ENCODE data around the gene TAS2R38.

TAS2R38 gene

DNA sequence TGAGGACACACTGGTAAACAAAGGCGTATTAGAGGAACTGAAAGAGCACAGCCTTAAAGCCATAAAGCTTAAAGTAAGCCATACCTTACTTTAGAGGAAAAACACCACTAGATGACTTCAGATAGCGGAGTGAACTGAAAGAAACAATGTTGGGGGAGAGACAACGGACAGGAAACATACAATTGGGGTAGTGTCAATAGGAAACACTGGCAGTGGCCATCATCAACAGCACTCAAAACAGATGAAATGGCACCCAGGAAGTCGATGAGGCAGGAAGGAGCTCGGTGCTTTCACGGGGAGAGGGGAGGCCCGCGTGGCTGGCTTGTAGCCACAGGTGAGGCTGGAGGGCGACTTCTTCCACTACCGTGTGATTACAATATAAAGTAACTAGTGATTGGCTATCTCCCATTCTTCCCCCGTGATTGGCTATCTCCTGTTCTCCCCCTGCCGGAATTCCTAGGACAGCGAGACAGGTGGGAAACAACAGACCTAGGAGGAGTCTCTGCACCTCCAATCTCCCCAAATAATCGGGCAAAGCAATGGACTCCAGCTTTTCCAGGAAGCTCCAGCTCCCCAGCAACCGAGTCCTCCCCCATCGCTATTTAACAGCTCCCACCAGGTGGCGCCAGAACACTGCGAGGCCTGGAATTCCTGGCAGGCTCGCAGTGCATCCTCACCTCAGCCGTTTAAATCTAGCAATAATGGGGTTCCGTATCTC, 2.4 kb upstream of the TAS2R38 start:
- DNase-seq, result peak; percentile 8

DNA sequence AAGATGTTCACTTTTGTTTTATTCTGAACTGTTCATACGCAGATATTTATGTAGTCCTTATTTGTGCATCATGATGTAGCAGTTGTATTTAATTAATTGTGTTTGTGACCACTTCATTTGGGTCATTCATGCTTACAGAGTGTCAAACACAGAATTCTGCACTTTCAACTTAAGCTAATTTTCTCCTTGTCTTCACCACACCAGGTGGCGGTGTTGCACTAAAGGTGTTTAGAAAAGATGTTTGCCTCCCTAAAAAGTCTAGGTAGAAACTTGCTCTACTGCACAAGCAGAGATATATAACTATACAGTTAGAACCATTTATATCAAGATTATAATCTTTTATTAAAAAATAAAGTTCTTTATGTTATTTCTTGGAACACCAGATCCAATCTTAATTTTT, 1.3 kb upstream of the TAS2R38 start:
- DNase-seq, result no peak

DNA sequence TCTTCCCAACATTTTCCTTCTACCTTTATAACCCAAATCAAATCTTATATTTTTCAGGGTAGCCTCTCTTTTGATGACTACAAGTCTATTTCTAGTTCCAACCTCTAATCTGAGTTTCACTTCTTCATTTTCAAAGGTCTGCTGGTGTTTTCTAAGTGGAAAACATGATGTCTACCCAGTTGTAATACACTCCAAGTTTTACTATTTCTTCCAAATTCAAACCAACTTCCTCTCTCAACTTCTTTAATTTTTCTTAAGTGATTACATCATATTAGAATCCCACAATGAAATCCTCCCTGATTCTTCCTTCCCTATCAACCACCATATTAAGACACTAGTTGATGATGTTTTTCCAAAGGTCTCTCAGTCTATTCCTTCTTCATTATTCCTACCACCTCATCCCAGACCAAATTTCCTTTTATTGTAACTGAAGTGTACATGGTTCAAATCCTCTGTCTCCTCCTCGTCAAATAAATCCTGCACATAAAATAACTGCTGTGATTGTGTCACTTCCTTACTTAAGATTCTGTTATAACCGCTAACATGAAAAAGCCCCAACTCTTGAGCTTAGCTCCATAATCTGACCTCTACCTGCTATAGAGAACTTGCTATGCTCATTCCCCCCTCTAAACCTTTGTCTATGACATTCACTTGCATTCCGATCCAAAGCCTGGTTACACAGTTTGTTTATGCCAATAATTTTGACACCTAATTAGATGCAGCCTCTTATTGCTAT, 12.7 kb downstream of the TAS2R38 start:
- no peak for DNase-seq

DNA sequence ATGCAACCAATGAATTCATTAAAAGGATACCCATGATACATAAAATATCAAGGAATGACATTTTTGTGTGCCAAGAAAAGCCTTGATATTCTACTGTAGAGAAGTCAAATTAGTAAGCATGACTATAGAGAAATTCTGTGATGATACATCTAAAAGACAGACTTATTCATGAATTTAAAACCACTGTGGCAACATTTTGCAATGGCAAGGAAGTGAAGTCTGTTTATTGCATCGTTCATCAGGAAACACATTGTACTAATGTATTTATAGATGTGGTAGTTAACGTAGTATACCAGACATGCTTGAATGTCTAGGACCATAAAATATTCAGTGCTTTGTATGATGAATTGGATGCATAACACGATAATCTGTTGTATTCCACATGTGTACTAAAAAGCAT, 17.5 kb downstream of the TAS2R38 start:
- no peak for DNase-seq

DNA sequence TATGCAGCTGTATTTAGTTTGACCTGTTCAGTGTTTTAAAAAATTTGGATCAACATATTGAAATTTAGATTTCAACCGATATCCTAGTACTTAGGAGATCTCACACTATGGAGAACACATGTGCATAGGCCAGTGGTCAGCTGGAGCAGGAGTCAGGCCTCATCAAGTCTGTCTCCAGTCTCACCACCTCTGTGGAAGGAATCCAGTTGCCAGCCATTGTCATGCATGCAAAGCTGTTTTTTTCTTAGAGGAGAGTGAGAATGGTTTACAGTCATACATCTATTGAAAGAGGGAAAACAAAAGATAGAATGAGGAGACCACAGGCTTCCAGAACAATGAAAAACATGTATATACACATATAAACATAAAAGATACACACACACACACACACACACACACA, 19.2 kb downstream of the TAS2R38 start:
- no peak for DNase-seq

DNA sequence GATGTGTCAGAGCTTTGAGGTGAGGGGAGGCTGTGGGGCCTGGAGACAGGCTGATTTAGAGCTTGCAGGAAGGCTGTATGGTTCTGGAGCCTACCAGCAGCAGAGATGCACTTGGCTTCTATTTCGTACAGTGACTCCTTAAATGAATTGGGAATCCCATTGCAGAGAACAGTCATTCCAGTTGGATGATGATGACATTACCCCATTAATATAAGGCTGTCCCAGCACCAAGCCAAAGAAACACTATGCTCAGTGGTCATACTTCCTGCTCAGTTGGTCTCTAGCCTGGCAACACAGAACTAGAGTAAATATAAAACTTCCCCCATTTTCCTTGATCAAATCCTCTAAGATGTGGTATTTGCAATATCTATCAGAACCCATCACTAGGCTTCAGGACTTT, 21.1 kb downstream of the TAS2R38 start:
- no peak for DNase-seq

DNA sequence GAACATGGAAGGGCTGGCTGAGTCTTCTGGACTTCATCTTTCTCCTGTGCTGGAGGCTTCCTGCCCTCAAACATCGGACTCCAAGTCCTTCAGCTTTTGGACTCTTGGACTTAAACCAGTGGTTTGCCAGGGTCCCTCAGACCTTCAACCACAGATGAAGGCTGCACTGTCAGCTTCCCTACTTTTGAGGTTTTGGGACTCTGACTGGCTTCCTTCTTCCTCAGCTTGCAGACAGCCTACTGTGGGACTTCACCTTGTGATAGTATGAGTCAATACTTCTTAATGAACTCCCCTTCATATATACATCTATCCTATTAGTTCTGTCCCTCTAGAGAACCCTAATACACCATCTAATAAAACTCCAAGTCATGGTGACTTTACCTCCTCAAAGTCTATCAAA, 22.8 kb downstream of the TAS2R38 start:
- DNase-seq, result no peak

DNA sequence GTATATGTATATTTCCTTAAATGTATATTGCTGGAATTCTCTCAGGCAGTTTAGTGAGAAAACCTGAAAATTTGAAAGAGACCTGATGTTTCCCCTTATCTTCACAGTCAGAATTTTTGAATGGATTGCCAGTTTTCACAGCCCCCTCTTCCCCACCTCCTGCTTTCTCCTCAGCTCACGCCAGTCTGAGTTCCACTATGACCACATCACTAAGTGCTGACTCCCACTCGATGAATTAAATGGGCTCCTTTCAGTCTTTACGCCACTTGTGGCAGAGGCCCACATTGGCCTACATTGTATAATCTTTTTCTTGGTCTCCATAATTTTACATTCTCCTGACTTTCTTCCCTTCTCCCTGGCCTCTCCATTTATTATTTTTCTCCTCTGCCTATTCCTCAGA, 23.7 kb downstream of the TAS2R38 start:
- no peak for DNase-seq

DNA sequence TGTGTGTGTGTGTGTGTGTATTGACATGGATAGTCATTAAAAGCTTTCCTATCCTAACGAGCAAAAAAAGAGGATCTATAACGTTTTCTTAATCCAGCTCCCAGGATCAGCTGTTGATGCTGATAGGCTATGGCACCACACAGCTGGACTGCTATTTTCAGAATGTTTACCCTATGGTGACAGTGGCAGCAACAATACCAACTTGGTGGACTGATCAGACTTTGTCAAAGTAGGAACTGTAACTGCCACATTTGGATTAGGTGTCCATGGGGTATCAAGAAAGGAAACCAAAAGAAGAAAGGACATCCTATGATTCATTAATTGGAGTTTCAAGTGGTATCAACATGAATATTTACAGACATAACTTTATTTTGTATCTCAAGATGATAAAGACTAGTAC, 24.1 kb downstream of the TAS2R38 start:
- DNase-seq, result no peak

DNA sequence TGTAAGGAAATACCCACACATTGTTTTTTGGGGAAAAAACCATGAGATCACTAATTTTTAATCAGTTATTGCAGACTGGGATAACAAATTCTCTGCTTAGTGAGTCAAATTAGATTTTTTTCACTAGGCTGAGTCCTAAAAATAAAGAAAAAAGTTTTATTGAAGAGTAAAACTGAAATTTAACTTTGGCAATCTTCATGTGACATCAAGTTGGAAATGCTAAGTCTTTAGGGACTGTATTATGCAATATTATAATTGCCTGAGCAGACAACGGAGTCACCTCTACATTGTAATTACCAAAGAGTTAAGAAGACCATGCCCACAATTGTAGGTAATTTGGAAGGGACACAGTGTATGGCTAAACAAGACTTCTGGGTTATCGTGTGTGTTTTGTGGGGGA, 24.6 kb downstream of the TAS2R38 start:
- no peak for DNase-seq

DNA sequence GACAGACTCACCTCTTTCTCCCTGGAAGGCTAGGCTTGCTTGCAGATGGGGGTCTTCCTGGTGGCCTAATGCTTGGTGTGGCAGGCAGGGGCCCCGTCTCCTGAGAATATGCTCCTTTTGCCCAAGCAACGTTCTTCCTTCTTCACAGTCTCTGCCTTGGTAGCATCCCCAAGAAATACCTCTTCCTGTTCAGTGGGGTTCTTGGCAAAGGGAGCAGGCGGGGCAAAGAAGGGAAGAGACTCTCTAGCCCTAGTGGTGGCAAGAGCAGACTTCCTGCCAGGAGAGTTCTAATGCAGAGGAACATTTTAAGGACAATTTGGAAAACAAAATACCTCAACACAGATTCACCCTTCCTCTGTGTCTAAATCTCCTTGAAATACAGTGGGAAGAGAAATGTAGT, 26.8 kb downstream of the TAS2R38 start, which contains the start of gene CLEC5A:
CLEC5A (minus strand) TSS at position 179 of the 400 bp plus-strand sequence. CDS start 682 bp downstream, outside the sequence.
- DNase-seq, result no peak

DNA sequence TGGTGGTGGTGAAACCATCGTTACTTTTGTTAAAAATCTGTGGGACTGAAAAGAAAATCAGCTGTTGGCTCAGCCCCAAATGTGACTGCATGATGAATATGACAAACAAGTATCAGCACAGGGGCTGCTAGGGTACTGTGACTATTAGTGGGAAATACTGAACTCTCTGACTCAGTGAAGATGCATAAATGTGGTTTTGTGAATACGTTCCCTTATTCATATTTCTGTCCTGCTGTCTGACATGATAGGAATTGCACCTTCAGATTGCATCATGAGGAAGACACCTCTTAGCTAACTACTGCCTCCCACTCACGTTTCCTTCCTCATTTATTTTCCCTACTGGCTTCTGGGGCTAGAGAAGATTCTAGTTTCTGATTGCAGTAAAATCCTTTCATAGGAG, 28.2 kb downstream of the TAS2R38 start:
- no peak for DNase-seq

DNA sequence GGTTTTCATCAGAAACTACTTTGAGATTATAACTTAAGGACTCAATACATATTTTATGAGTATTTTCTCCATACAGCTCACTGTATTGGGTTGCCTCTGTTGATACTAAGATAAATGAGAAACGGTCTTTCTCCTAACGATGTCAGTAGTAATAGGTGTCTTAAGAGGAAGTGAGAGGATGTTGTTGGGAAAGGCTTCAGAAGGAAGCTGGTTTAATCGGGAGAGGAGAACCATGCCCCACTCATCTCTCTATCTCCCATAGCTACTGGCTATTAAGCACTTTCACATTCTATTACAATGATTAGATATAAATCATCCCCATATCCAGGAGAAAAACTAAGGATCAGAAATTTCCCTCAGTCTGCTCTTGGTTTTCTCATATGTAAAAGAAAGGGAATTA, 28.8 kb downstream of the TAS2R38 start:
- DNase-seq, result no peak

DNA sequence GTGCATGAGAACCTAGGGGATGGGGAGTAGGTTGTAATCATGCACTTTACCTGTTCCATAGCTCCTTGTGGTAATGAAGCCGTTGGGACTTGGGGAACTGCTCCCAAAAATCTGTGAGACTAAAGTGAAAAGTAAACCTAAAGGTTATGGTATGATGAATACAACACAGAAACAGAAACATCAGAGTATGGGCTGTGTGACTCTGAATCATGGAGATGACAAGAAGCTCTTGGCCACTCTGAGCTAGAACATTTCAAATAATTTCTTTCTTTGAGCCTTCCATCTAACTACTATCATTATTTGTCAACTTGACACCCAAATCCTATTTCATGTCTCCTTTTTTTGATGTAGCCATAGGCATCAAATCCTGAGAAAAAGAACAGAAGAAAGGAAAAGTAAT, 29.7 kb downstream of the TAS2R38 start:
- no peak for DNase-seq

DNA sequence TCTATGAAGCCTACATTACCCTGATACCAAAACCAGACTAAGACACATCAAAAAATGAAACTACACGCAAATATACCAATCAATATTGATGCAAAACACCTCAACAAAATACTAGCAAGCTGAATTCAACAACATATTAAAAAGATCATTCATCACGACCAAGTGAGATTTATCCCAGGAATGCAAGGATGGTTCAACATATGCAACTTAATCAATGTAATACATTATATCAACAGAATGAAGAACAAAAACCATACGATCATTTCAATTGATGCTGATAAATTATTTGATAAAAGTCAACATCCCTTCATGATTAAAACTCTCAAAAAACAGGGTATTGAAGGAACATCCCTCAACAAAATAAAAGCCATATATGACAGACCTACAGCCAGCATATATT, 32.5 kb downstream of the TAS2R38 start:
- DNase-seq, result no peak

DNA sequence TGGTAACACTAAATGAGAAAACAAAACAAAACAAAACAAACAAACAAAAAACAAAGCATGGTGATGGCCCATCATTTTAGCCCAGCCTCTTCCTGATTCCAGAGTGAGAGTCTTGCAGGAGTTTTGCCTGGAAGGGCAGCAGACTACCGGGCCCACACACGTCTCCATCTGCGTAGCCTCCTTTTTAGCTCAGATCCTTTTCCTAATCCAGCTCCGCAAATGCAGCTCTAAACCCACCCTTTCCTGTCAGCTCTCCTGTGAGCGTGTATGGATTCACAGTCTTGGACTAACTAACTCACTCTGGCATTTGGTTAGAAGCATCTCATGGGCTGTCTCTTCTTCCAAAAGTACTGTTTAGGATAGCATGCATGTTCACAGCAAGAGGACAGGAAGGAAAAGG, 43.4 kb downstream of the TAS2R38 start:
- no peak for DNase-seq

DNA sequence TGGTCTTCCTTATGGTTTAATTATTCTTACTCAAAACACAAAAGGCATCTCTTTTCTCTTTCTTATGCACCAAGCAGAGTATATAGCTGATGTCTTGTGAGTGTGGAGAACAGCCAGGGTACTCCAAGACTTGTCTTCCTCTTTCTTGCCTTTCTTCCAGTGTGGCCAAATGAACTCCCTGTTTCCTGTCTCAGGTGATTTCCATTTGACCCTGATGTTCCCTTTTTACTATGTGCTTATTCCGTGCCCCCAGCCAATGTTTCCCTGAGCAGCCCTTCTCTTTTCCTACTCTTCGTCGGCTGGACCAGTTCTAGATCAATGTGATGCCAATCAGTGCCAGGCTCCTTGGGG, 44.8 kb downstream of the TAS2R38 start:
- no peak for DNase-seq

DNA sequence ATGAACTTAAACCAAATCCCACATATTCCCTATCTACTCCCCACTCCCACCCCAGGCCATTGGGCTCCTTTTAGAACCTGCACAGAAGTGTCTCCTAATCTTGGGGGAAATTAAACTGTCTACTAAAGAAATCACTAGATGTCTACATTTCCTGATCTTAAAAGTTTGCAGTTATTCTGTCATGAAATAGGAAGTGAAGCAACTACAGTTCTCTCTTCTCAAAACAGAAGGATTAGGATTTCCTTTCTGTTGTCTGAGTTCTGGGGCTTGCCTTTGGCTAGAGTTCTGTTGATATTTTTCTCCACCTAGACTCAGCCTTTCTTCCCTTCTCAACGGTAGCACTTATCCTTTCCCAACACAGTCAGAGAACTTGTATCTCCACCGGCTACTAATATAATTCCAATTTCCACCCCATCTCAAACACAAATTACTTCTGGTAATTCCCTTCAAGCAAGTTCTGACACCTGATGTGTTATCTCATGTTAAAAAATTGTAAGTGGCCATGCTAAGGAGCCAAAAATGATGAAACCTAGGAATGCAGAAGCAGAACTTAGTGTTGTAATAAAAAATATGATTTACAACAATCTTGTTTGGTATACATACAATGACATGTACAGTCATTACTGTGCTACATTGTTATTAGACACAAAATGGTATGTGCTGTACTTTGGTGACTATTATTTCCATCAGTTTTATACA, 45.3 kb downstream of the TAS2R38 start:
- DNase-seq, result no peak

Measured in NCI-H510A treated with DMSO at 0.1 percent for 48 hours (cell line).